ENCODE measurements around the gene GTPBP3. TPM values are rescaled to one million over a fixed set of nuclear protein-coding genes. Genes with fewer than 3 reads are reported as not detected.

Gene GTPBP3
- total and polyA plus RNA-seq, 2 of the 13 experiments (the other 11 are each of a cell fraction or from before 2014, with no cell fraction given): 17.5 to 30.0 TPM

DNA sequence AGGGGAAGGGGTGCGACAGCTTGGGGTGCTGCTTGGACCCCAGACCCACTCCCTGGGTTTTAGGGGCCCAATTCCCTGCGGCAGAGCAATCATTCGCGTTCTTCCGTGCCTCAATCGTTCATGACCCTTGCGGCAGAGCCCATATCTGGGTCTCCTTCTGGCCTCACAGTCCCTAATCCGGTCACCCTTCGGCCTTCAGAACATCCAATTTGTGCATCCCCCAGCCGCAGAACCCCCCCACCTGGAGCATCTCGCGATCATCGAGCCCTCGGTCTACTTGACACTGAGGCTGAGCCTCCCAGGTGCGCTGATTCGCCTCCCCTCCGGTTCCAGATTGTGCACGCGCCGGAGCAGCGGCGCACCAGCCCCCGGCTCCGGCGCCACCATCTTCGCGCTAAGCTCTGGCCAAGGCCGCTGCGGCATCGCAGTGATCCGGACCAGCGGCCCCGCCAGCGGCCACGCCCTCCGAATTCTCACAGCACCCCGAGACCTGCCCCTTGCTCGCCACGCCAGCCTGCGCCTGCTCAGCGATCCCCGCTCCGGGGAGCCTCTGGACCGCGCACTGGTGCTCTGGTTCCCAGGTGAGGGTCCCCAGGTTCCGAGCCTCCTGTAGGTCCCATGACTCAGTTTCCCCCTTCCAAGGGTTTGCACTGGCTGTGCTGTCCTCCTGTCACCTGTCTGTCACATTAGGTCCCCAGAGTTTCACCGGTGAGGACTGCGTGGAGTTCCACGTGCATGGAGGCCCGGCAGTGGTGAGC lies 501 bp downstream of the GTPBP3 start (continued):
- TF ChIP-seq YEATS4 (CRISPR knock-in tag; IDR thresholded peaks at IDR 0.05; ENCODE audit: borderline replicate concordance): peak; percentile 17; the same call in 1 of the 2 replicates
- no peak for TF ChIP-seq IKZF4 (CRISPR knock-in tag; IDR thresholded peaks at IDR 0.05; ENCODE audit: borderline replicate concordance, low read depth, not compliant biosample characterization)
- TF ChIP-seq CBX2 (IDR thresholded peaks at IDR 0.05; ENCODE audit: low read depth, low read length): no peak
- no peak for TF ChIP-seq CBX2 (CRISPR knock-in tag; IDR thresholded peaks at IDR 0.05; ENCODE audit: low read depth)
- TF ChIP-seq, protein P1, sequence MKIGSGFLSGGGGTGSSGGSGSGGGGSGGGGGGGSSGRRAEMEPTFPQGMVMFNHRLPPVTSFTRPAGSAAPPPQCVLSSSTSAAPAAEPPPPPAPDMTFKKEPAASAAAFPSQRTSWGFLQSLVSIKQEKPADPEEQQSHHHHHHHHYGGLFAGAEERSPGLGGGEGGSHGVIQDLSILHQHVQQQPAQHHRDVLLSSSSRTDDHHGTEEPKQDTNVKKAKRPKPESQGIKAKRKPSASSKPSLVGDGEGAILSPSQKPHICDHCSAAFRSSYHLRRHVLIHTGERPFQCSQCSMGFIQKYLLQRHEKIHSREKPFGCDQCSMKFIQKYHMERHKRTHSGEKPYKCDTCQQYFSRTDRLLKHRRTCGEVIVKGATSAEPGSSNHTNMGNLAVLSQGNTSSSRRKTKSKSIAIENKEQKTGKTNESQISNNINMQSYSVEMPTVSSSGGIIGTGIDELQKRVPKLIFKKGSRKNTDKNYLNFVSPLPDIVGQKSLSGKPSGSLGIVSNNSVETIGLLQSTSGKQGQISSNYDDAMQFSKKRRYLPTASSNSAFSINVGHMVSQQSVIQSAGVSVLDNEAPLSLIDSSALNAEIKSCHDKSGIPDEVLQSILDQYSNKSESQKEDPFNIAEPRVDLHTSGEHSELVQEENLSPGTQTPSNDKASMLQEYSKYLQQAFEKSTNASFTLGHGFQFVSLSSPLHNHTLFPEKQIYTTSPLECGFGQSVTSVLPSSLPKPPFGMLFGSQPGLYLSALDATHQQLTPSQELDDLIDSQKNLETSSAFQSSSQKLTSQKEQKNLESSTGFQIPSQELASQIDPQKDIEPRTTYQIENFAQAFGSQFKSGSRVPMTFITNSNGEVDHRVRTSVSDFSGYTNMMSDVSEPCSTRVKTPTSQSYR (CRISPR knock-in tag; IDR thresholded peaks at IDR 0.05; ENCODE audit: borderline replicate concordance): no peak
- TF ChIP-seq, protein P2, sequence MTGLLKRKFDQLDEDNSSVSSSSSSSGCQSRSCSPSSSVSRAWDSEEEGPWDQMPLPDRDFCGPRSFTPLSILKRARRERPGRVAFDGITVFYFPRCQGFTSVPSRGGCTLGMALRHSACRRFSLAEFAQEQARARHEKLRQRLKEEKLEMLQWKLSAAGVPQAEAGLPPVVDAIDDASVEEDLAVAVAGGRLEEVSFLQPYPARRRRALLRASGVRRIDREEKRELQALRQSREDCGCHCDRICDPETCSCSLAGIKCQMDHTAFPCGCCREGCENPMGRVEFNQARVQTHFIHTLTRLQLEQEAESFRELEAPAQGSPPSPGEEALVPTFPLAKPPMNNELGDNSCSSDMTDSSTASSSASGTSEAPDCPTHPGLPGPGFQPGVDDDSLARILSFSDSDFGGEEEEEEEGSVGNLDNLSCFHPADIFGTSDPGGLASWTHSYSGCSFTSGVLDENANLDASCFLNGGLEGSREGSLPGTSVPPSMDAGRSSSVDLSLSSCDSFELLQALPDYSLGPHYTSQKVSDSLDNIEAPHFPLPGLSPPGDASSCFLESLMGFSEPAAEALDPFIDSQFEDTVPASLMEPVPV (CRISPR knock-in tag; IDR thresholded peaks at IDR 0.05): peak; percentile 4; the same call in 1 of the 2 replicates
- TF ChIP-seq POLR2A (IDR thresholded peaks at IDR 0.05; ENCODE audit: insufficient read depth in 1 of 2, low read depth in 2 of 2, low read length in 2 of 2): no peak; a peak in 1 of 4 replicates
- no peak; the same call in 1 of the 2 replicates for TF ChIP-seq SP4 (CRISPR knock-in tag; IDR thresholded peaks at IDR 0.05)
- no peak for TF ChIP-seq PPARG (CRISPR knock-in tag; conservative IDR thresholded peaks at IDR 0.05)
- TF ChIP-seq SRY (CRISPR knock-in tag; IDR thresholded peaks at IDR 0.05): no peak
- no peak for TF ChIP-seq ARID2 (CRISPR knock-in tag; IDR thresholded peaks at IDR 0.05; ENCODE audit: borderline replicate concordance)
- no peak for TF ChIP-seq ZMYM3 (CRISPR knock-in tag; IDR thresholded peaks at IDR 0.05)
- TF ChIP-seq ZNF510 (CRISPR knock-in tag; IDR thresholded peaks at IDR 0.05; ENCODE audit: low read depth): no peak
- TF ChIP-seq SRSF4 (IDR thresholded peaks at IDR 0.05; ENCODE audit: low read depth, low read length, poor library complexity, severe bottlenecking): no peak
- TF ChIP-seq AGO2 (optimal IDR thresholded peaks at IDR 0.05; ENCODE audit: low read depth, low read length): peak; percentile 84
- TF ChIP-seq PRMT3 (CRISPR knock-in tag; IDR thresholded peaks at IDR 0.05; ENCODE audit: borderline replicate concordance, low read depth): no peak
- no peak for TF ChIP-seq ZNF841 (CRISPR knock-in tag; IDR thresholded peaks at IDR 0.05; ENCODE audit: borderline replicate concordance)
- TF ChIP-seq FOXC1 (CRISPR knock-in tag; IDR thresholded peaks at IDR 0.05; ENCODE audit: borderline replicate concordance): no peak
- no peak for TF ChIP-seq XBP1 (CRISPR knock-in tag; IDR thresholded peaks at IDR 0.05)
- no peak for TF ChIP-seq ZNF12 (CRISPR knock-in tag; IDR thresholded peaks at IDR 0.05)
- TF ChIP-seq, protein P3, sequence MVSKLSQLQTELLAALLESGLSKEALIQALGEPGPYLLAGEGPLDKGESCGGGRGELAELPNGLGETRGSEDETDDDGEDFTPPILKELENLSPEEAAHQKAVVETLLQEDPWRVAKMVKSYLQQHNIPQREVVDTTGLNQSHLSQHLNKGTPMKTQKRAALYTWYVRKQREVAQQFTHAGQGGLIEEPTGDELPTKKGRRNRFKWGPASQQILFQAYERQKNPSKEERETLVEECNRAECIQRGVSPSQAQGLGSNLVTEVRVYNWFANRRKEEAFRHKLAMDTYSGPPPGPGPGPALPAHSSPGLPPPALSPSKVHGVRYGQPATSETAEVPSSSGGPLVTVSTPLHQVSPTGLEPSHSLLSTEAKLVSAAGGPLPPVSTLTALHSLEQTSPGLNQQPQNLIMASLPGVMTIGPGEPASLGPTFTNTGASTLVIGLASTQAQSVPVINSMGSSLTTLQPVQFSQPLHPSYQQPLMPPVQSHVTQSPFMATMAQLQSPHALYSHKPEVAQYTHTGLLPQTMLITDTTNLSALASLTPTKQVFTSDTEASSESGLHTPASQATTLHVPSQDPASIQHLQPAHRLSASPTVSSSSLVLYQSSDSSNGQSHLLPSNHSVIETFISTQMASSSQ (IDR thresholded peaks at IDR 0.05; ENCODE audit: low read depth): no peak
- TF ChIP-seq, protein P3 (CRISPR knock-in tag; IDR thresholded peaks at IDR 0.05; ENCODE audit: borderline replicate concordance): no peak
